GM12872 (cell line): ENCODE measurements around the gene AGL.

Source experiments
- CTCF ChIP-seq: IDR thresholded peaks from 3 replicates; pipeline ENCODE4 v1.5.1; 2011; ENCODE audit warnings: low read depth, mild to moderate bottlenecking, low read length, moderate library complexity; ENCODE audit not compliant: insufficient read depth

The AGL gene

GRCh38 chr1:99936071-99936470 is 85.9 kb downstream of the AGL start:
- no peak for TF ChIP-seq CTCF

- TF ChIP-seq CTCF = no peak
These were observed 92.6 kb downstream of the AGL start for GRCh38 chr1:99942723-99943122.

GRCh38 chr1:99943223-99943794 is 93.1 kb downstream of the AGL start:
- TF ChIP-seq CTCF = no peak

- no peak for TF ChIP-seq CTCF
These were observed 94.0 kb downstream of the AGL start for GRCh38 chr1:99944192-99944591.

GRCh38 chr1:99945174-99945573 is 95.0 kb downstream of the AGL start:
- no peak for TF ChIP-seq CTCF

- TF ChIP-seq CTCF = no peak
These were observed 100.3 kb downstream of the AGL start for GRCh38 chr1:99950486-99950885.

- no peak for TF ChIP-seq CTCF
These were observed 102.4 kb downstream of the AGL start for GRCh38 chr1:99952522-99952921.
